GM18873 (cell line): Measurements from ENCODE around the gene PITRM1.

Experiments
- ATAC-seq: cut with Tn5 transposase; IDR thresholded peaks from one replicate; pipeline ENCODE4 v1.9.1; 2021; ENCODE audit warnings: mild to moderate bottlenecking, moderate library complexity, moderate number of reproducible peaks; ENCODE audit not compliant: unreplicated experiment, low FRiP score

PITRM1 gene

DNA sequence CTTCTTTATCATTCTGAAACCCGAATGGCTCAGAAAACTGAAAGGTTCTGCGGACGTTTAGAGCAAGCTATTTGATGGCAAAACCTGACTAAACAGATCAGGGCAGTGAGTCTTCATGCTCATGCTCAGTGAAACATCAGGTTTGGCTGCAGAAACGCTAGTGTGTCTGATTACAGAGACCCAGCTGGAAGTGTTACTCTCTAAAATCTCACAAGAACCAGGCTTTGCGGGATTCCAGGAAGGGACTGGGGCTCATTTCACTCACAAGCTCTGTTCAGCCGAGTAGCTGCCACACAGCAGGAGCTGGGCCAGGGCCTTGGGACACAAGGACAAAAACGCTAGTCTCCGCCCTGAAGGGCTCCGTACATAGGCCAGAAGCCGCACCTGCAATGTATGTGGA, 2.9 kb downstream of the PITRM1 start:
- no peak for ATAC-seq

- ATAC-seq: no peak
Observed at GRCh38 chr10:3169271-3169670, 3.3 kb downstream of the PITRM1 start.

- ATAC-seq: no peak
Observed at GRCh38 chr10:3167611-3168330, 4.8 kb downstream of the PITRM1 start.

DNA sequence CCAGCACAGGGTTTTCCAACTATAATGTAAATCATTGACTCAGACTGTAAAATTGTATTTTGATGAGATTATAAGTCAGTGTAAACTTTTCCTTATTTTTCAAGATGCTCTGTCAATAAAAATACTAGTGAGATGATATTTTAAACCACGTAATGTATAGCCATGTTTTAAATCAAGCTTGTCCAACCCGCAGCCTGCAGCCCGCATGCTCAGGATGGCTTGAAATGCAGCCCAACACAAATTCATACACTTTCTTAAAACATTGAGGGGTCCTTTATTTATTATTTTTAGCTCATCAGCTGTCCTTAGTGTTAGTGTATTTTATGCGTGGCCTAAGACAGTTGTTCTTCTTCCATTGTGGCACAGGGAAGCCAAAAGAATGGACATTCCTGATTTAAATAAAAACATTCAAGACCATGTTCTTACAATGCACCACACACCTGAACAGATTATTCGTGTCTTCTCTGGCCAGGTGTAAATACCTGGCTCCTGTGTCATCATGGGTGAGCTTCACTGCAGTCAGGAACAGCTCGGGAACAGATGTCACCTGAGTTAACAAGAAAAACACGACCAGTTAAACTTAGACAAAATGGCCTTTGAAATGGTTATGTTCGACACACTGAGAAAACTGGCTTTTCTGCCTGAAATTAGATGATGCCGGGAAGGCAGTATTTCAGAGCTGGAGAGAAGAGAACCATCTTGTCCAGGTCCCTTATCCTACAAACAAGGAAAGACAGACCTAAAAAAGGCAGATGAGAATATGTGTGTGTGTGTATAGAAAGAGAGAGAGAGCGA, 5.9 kb downstream of the PITRM1 start:
- no peak for ATAC-seq

DNA sequence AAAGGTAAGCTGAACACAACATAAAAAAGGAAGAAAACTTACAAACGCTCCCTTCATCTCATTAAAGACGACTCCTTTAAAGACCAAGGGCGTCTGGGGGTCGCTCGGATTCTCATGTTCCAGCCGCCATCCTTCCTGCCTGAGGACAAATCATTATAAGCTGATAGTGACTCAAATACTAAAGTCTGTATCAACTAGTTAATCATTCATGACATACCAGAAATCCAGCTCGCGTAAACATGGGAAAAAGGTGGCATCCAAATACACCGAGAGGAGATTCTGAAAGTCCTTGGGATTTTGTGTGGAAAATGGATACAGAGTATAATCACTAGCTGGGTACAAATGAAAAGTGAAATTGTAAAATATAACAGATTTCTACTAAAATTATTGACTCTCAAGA, 7.4 kb downstream of the PITRM1 start:
- no peak for ATAC-seq

DNA sequence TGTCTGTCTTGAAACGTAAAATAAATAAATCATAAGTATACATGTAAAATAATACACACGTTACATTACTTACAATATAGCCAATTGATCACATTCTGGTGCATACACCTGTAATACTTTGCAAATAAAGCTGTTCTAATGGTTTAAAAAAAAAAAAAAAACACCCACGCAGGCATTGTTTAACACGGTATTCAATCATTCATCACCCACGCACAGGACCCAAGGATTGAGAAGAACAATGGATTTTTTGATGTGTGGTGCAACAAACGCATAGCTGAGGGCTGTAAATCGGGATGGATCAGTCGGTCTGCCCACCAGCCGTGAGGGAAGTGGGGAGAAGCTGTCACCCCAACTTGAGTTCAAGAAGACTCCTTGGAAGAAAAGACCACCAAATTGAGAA, 8.7 kb downstream of the PITRM1 start:
- no peak for ATAC-seq

- no peak for ATAC-seq
Observed at GRCh38 chr10:3162533-3162932, 10.0 kb downstream of the PITRM1 start.

DNA sequence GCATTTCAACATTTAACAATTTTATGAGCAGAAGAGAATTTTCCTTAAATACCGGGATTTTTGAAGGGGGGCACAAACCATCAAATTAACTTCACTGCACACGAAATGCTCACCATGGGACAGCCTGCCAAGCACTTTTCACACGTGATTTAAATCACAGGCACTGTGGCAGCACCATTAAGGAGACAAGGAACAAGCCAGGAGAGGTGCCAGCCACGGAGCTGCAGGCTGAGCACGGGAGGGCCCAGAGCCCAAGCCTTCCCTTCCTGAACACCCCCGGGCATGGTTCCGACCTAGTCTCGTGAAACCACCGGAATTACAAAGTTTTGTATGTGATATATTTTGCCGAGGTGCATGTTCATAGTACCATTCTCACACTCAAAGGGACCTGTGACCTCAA, 13.4 kb downstream of the PITRM1 start:
- no peak for ATAC-seq

DNA sequence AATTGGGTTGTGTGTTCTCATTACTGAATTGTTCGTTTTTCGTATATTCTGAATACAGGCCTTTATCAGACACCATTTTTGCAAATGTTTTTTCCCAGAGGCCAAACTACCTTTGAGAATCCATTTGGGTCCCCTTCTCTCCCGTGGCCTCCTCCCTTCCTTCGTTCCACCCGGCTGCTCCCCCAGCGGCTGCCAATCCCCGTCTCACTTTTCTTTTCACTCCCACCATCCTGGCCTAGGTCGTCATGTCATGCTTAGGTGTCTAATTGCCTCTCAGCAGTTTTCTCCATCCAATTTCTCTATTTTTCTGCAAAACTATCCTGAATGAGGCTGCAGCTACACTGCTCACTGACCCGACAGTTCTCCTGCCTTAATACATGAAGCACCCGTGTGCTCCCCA, 17.9 kb downstream of the PITRM1 start:
- no peak for ATAC-seq

GRCh38 chr10:3152566-3152935, 20.0 kb downstream of the PITRM1 start:
- no peak for ATAC-seq

DNA sequence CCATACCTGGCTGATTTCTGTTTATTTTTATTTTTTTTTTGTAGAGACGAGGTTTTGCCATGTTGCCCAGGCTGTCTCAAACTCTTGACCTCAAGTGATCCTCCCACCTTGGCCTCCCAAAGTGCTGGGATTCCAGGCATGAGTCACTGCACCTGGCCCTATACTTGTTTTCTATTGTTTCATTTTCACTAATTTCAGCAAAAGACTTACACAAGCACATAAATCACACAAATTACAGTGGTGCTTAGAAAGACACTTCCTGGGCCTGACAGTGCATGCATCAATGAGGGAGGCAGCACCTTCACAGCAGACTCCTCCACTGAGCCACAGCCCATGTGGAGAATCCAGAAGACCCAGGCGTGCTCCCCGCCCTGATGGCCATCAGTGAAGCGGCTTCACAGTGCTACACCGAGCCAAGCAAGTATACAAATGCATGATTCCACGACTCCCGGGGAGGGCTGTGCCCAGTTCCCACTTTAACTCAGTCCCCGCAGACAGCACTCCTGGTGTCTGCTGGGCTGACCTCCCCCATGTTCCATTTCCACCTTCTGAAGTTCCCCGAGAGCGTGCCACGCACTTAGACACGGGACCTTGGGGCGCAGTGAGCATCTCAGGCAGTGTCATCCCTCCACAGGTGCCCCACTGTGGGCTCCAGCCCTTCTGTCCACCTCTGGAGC, 20.6 kb downstream of the PITRM1 start:
- no peak for ATAC-seq

DNA sequence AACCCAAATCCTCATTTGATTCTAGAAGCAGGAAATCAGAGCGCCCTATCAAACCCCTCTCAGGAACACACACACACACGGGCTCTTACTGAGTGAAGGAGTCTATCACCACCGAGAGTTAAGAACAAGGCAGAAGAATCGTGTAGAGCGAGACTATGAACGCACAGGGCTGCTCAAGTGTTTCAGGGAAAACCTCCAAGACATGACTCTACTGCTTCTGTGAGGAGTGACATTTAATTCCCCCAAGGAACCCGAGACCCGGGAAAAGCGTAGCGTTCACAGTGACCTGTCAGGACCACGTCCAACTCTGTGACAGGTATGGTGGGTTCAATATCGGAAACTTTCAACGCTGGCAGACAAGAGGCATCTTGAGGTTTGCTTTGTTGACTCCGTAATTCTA, 21.6 kb downstream of the PITRM1 start:
- ATAC-seq: no peak

GRCh38 chr10:3150366-3150765, 22.2 kb downstream of the PITRM1 start:
- no peak for ATAC-seq

- ATAC-seq: no peak
Observed at GRCh38 chr10:3149918-3150317, 22.7 kb downstream of the PITRM1 start.

DNA sequence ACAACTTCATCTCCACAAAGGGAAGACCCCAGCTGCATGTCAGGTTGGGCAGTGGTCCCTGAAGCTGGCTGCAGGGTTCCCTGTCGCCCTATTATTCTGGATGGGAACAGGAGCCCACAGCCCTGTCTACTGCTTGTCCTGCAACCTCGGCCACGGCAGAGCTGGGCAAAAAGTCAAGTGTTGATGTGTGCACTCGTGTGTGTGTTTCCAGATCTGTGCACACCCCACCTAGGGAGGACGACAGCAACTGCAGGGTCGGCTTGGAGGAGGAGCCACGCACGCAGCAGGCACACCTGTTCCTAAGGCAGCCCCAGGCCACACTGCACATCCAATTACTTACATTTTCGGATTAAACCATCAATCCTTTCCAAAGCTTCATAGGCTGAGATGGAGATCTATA, 23.6 kb downstream of the PITRM1 start:
- no peak for ATAC-seq

DNA sequence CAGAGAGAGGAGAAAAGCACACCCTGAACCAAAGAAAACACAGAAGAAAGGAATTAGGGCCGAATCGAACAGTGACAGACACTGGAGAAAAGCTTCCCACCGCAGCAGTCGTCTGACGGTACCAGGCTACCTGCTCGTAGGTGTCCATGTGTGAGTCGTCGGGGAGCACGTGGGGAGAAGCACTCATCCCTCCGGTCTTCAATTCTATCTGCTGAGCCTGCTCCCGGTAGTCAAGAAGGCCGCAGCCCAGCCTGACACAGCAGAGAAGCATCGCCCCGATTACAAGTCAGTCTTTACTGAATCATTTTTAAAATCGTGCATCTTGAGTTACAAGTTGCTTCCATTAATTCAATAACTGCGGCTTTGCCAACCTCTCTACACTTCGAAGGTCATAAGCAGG, 24.5 kb downstream of the PITRM1 start:
- ATAC-seq: no peak

GRCh38 chr10:3147117-3147820, 25.3 kb downstream of the PITRM1 start:
- ATAC-seq: no peak

DNA sequence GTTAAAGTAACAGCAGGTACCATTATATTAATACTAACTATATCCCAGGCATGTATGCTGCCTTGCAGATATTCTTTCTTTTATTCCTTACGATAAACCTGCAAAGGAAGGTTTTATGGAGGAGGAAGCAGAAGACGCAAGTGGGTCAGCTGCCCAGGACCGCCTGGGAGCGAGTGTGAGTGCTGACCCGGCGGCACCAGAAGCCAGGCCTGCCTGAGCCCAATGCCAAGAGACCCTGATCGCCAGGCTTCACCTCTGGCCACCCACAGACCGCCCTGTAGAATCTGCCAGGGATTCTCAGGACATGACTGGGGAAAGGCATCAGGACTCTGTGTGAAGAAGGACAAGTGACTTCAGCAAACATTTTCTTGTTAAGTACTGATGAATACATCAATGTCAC, 26.3 kb downstream of the PITRM1 start:
- no peak for ATAC-seq

GRCh38 chr10:3145366-3145765, 27.2 kb downstream of the PITRM1 start:
- ATAC-seq: no peak

DNA sequence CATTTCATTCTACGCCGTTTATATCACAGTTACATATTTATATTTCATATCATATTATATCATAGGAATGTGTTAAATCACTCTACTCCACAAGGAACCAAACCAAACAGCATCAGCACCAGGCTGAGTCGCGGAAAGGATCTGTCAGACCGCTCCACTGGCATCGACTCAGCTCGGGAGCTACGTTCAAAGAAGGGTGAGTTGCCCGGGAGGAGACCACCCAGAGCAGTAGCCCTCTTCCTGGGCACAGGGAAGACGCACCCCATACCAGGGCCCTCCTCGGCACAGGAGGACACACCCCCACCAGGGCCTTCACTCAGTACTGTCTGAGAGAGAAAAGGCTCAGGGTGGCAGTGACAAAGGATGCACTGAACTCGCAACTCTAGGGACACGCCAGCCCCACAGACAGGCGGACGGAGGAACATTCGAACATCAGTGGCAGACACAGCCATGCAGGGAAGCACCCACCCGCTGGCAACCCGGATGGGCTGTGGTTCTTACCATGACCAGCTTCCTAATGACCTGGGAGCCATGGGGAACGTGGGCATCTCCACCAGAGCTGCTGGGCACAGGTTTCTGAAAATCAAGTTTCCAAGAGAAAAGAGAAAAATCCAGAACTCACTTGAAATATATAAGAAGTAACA, 28.7 kb downstream of the PITRM1 start:
- no peak for ATAC-seq

DNA sequence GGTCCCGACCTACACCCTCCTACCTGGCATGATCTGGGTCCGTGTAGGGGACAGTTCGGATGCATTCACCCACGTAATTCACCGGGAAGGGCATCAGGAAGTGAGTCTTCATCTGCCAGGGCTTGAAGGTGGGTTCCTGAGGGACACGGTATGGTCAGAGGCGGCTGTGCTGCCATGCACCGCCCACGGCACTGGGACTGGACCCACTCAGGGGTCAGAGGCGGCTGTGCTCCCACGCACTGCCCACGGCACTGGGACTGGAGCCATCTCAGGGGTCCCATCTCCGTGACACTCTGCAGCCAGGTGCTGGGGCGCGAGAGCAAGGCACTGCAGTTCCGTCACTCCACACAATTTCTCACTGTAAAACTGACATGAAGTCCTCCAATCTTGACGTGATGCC, 29.2 kb downstream of the PITRM1 start:
- no peak for ATAC-seq
